HG03378 (cell line): ENCODE measurements around the gene CD68.
"Not testable (repeated sequence)": the region's sequence is repeated elsewhere in the genome, so short reads cannot be mapped to it uniquely, and the experiment has no call there.

Experiments
- ATAC-seq: cut with Tn5 transposase; IDR thresholded peaks from one replicate; pipeline ENCODE4 v1.9.1; 2021; ENCODE audit warnings: mild to moderate bottlenecking, moderate library complexity; ENCODE audit not compliant: unreplicated experiment

Gene CD68

DNA sequence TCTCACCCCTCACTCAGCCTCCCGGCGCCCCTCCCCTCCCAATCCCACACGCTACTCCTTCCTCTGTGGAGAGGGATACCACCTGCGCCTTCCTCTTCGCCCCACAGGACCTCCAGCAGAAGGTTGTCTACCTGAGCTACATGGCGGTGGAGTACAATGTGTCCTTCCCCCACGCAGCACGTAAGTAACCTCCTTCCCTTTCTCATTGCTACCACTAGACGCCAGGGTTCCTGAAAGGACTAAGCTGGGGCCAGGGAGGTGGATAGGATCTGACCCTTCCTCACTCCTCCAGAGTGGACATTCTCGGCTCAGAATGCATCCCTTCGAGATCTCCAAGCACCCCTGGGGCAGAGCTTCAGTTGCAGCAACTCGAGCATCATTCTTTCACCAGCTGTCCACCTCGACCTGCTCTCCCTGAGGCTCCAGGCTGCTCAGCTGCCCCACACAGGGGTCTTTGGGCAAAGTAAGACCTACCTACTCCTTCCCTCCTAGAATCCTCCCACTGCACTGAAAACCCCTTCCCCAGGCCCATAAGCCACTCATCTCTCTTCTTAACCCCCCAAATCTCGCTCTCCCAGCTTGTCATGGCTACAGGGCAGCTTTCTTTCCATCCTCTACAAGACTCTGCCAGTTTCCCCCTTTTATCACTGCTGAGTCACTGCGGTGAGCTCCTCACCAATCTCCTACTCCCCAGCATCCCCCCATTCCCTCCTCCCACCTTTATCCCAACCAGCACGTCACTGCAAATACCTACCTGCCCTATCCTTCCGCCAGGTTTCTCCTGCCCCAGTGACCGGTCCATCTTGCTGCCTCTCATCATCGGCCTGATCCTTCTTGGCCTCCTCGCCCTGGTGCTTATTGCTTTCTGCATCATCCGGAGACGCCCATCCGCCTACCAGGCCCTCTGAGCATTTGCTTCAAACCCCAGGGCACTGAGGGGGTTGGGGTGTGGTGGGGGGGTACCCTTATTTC is 1.5 kb downstream of the CD68 start:
- no peak for ATAC-seq

DNA sequence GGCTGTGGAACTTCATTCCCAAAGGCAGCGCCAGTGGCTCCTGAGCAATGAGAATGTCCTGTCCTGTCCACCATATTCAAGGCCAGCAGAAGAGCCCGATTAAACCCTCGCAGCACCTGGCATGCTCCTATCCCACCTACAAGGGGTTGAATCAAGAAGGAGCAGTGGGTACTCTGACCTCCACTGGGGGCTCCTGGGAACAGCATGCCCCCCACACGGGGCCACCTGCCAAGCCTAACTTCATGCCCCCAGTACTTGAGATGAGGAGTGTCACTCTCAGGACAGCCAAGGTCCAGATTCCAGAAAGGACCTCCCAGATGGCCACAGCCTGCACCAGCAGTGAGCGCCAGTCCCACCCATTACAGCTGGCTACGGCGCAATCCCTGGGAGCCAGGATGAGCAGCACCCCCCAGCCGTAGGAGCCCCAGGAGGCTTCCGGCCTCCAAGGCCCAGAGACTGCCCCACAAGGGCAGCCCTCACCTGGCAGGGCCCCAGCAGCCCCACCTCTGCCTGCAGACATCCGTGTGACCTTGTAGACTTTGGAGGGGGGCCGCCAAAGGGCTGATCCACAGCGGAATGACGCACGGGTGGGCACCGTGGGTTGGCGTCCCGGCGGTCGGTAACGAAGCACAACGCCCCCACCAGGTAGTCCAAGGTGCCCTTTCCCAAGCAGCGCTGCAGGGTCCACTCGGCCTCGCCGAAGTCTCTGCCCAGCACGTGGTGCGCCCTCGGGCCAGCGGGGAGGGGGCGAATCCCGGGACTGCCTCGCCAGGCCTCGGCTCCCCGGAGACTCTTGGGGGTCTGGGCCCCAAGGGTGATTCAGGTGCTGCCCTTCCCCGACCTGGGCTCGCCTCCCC is 3.2 kb downstream of the CD68 start:
- ATAC-seq, result no peak

GRCh38 chr17:7583253-7584109 is 4.0 kb downstream of the CD68 start, which contains the start of gene MPDU1:
Gene MPDU1 (plus strand): TSS chr17:7583852. CDS start chr17:7583863, 11 bp downstream.
- peak; percentile 48 for ATAC-seq

GRCh38 chr17:7586673-7587419 is 7.4 kb downstream of the CD68 start:
- ATAC-seq, result no peak

DNA sequence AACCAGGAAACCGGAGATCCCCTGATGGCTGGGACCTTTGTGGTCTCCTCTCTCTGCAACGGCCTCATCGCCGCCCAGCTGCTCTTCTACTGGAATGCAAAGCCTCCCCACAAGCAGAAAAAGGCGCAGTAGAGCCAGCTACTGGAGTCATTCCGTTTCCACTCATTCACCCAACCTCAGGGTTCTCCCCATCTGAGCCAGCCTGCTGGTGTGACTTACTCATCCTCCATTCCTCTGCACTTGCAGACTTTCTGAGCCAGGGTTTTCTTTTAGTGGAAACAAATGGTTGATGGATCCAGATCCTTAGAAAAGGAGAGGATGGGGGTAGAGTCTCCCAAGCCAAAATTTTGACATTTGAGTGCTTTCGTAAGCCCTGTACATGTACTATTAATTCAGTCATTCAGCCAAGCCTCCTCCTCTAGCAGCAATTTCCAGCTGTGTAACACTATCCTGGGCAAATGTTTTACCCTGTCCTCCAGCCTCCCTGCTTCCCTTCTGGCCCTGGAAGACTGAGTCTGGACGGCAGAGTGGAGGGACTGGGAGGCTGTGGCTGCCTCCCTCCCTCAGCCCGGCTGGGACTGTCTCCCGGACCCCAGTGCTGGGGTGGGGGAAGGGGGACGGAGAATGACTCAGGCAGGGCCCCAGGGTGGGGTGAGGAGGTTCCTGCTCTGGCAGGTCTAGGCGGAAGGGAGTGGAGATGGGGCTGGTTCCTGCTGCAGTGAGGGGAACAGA is 8.1 kb downstream of the CD68 start:
- ATAC-seq, result no peak

- ATAC-seq, result no peak
These were observed 9.2 kb downstream of the CD68 start for GRCh38 chr17:7588553-7589203.

GRCh38 chr17:7589204-7589868 is 9.9 kb downstream of the CD68 start:
- ATAC-seq, result no peak

DNA sequence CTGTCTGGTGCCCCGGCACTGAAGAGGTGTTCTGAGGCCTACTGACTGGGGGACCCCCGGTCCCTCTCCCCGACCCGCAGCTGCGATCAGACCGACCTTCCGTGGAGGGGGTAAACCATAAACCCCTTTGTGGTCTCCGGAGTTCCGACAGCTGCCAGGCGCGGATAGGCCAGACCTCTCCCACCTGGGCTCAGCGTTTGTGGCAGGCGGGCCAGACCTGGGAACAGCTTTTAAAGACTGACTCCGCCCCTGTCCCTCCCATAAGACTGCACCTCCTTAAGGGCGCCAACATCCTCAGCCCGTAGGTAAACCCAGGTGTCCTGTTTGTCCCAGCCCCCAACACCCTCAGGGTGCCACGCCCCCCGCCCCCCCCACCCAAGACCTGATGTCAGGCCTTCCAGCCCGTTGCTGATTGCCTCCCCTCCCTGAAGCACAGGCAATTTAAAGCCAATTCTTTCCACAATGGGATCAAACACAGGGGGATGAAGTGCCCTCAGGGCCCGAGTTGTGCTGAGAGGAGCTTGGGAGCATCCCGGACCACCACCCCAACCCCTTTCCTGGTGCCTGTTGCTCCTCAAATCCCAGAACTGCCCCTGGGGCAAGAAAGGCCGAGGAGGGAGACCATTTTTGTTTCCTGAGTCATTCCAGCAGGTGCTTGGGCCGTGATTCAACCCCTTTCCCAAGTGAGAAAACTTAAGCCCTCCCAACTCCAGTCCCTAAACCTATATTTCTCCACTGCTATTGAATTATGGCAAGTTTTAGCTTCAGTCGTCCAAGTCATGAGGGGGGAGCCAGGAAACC is 10.7 kb downstream of the CD68 start, which contains the start of gene SOX15:
Gene SOX15 (minus strand): TSS at position 204 of the 801 bp plus-strand sequence. CDS start 418 bp downstream, outside the sequence.
- ATAC-seq, result no peak

DNA sequence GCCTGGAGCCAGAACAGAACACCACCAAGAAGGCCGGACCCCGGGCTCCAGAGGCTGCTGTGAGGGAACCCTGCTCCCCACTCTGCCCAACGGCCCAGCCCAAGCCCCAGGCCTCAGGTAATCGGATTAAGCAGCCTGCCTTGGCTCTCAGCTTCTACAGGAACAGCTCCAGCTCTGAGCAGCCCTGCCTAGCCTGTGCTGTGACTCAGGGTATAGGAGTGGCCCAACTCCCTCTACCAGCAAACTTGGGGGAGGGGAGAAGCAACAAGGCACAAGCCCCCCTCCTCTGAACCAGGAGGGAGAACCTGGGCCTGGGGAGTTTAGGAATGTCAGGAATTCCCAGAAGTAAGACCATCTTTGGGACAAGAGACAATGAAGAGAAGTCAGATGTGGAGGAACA is 11.3 kb downstream of the CD68 start:
- ATAC-seq, result no peak

GRCh38 chr17:7591596-7591995 is 12.2 kb downstream of the CD68 start:
- ATAC-seq, result no peak

GRCh38 chr17:7592422-7593021 is 13.1 kb downstream of the CD68 start:
- ATAC-seq, result no peak

DNA sequence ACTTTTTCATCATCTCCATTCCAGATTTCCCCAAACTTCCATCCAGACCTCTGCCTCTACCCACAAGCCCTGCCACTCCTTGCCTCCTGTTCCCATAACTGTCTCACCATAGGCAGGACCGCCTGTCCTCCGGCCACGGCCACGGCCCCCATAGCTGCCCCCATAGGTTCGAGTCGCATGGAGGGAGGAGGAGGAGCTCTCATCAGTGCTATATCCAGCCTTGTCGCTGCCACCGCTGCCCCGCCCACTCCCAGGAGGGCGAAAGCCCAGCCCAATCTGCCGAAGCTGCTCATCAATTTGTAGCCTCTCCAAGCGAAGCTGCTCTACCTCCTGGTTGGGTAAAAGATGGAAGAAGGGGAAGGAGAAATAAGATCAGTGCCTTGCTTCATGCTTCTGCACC is 13.9 kb downstream of the CD68 start:
- no peak for ATAC-seq

DNA sequence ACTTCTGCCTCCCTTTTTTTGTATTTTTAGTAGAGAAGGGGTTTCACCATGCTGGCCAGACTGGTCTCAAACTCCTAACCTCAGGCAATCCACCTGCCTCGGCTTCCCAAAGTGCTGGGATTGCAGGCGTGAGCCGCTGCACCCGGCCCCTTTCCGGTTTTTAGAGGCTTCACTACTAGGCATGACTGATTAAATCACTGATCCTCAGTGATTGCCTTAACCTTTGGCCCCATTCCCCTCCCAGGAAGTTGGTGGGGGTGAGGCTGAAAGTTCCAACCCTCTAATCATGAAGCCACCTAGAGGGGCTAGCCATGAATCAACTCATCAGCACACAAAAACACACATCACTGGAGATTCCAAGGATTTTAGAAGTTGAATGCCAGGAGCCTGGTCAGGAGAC is 18.1 kb downstream of the CD68 start:
- not testable (repeated sequence) for ATAC-seq

GRCh38 chr17:7606280-7606679 is 26.8 kb downstream of the CD68 start:
- no peak for ATAC-seq

DNA sequence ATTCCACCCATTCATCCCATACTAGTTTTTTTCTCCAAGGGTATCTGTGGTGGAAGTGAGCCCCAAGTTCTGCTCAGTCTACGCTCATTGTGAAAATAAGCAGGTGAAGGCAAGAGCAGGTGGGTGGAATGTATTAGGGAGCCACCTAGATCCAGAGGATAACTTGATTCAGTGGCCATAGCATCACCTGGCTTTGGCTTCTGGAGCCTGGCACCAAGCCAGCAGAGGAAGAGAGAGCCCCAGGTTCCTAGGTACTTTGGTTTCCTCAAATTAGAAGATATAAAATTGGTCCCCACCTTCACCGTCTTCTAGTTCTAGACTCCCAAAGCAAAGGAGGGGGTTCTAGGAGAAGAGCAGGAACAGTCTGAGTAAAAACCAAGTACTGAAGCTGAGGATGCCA is 31.2 kb downstream of the CD68 start:
- no peak for ATAC-seq

DNA sequence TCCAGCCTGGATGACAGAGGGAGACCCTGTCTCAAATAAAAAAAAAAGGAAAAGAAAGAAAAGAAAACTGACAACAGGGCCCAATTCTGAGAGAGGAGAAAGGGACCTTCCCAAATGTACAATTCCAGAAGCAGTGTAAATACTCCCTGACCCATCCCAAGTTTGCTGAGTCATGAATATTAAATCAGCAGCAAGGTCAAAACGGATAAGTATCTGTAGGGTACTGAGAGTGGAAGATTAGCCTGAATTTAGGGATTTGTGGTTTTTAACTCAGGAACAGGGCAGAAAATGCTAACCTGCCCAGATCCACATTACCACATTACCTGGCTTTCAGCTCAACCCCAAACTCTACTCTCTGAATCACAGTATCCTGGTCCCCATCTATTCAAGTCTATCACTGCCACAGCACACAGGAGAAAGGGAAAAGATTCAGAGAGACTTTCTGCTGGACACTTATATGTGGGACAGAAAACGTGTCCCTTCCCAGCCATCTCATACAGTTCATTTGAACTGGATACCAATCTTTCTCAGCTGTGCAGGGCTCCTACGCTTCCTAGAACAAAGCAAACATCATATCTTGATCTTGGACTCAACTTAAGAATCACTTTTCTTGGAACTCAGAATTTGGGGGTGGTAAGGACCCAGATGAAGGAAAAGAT is 32.3 kb downstream of the CD68 start:
- no peak for ATAC-seq

DNA sequence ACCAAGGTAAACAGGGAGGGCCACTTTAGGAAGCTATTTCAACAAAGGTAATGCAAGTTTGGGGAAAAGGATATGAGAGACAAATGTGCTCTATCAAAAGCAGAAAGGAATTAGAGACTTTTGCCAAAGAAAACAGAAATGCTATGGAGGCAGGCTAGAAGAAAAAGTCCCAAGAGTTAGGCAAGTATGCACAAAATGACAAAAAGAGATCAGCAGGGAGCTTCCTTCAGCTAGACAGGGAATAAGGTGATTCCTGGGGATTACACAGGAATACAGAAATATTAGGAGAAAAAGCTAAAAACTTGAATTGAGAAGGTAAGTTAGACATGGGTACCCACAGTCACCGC is 32.8 kb downstream of the CD68 start:
- ATAC-seq, result no peak
